Kidney epithelial cell (primary cell): ENCODE measurements around the gene ALDOA. TPM values are rescaled to one million over a fixed set of nuclear protein-coding genes. Genes with fewer than 3 reads are reported as not detected.

Experiments used
- DNase-seq: peaks from one replicate; pipeline ENCODE4 v3.0.0-alpha.2; 2010; ENCODE audit warnings: low read depth
- H3K27me3 ChIP-seq: 2 replicates; pipeline ENCODE4 v1.6.0; 2011; ENCODE audit warnings: low read length; ENCODE audit not compliant: control insufficient read depth, insufficient read depth
- H3K36me3 ChIP-seq: 2 replicates; pipeline ENCODE4 v1.5.1; 2011; ENCODE audit warnings: low read length; ENCODE audit not compliant: control insufficient read depth, insufficient read depth
- H3K4me3 ChIP-seq: 2 replicates; pipeline ENCODE4 v1.5.1; 2011; ENCODE audit warnings: low read depth, mild to moderate bottlenecking, control low read depth, low read length
- total RNA-seq: library from RNA; depleted of rRNA; stranded (reverse); fragments of >200 nt; gene quantifications from 2 replicates; pipeline ENCODE4 v1.2.3, GENCODE V29; 2015
- TF ChIP-seq, protein P1 (sequence below): IDR thresholded peaks from 2 replicates; pipeline ENCODE4 v1.5.1; 2011; ENCODE audit warnings: mild to moderate bottlenecking, moderate library complexity, low read length, control low read depth, inconsistent platforms; ENCODE audit not compliant: insufficient read depth, poor library complexity, severe bottlenecking

The ALDOA gene
- total RNA-seq, 1 donor from 2014 or later, result 826 TPM

DNA sequence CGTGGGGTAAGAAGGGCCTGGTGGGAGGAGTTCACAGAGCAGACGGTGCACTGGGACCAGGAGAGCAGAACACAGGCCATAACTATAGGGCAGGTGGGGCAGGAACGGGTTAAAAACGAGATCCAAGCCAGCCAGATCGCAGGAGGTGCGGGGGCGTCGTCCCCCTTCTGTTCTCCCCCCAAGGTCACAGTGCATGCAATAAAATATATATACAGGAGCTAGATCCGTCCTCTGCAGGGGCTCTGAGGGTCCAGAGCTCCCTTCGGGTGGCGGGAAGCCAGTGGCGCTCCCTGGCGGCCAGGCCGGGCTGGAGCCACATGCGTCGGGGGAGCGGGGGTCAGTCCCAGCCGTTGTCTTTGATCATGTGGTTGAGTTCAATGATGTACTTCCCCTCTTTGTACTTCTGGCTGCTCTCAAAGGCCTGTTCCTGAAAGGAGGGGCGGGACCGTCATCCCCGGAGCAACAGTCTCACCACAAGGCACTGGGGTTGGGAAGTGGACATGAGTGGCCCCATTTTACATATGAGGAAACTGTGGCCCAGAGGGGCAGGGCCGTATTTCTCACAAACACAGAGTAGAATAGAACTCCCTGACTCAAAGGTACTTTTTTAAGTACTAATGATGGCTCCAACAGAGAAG is 26.9 kb downstream of the ALDOA start:
- DNase-seq, result peak; percentile 16
- H3K4me3 ChIP-seq, result peak overlapping the region; percentile 47
- H3K27me3 ChIP-seq, result no peaks in the 10 kb centered on the region
- H3K36me3 ChIP-seq, result no peaks in the 10 kb centered on the region
- TF ChIP-seq, protein P1, sequence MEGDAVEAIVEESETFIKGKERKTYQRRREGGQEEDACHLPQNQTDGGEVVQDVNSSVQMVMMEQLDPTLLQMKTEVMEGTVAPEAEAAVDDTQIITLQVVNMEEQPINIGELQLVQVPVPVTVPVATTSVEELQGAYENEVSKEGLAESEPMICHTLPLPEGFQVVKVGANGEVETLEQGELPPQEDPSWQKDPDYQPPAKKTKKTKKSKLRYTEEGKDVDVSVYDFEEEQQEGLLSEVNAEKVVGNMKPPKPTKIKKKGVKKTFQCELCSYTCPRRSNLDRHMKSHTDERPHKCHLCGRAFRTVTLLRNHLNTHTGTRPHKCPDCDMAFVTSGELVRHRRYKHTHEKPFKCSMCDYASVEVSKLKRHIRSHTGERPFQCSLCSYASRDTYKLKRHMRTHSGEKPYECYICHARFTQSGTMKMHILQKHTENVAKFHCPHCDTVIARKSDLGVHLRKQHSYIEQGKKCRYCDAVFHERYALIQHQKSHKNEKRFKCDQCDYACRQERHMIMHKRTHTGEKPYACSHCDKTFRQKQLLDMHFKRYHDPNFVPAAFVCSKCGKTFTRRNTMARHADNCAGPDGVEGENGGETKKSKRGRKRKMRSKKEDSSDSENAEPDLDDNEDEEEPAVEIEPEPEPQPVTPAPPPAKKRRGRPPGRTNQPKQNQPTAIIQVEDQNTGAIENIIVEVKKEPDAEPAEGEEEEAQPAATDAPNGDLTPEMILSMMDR, result peak; percentile 82

DNA sequence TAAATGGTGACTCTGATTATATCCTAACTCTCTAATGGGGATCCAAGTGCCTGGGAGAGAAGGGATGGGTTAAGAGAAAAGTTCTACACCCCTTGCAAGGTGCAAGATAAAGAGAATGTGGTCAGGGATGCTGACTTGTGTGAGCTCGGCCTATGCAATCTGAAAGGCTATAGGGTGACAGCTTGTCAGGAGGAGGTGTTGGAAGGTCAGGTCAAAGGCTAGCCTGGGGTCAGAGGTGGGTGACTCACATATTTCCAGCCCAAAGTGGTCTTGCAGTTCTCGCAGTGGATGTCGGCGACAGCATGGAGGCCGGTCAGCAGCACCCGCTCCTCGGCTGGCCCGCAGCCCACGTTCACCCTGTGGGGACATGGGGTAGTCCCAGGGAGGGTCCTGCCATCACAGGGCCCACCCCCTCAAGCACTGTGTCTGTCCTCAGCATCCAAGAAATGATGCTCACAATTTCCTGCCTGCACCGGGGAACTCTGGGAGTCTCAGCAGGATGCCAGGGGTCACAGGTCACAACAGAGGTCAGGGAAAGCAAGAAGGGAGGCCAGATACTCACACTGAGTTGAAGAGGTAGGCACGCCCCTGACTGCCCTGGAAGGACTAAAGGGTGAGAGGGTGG is 29.1 kb downstream of the ALDOA start:
- TF ChIP-seq, protein P1, result no peak
- H3K36me3 ChIP-seq, result no peaks in the 10 kb centered on the region

DNA sequence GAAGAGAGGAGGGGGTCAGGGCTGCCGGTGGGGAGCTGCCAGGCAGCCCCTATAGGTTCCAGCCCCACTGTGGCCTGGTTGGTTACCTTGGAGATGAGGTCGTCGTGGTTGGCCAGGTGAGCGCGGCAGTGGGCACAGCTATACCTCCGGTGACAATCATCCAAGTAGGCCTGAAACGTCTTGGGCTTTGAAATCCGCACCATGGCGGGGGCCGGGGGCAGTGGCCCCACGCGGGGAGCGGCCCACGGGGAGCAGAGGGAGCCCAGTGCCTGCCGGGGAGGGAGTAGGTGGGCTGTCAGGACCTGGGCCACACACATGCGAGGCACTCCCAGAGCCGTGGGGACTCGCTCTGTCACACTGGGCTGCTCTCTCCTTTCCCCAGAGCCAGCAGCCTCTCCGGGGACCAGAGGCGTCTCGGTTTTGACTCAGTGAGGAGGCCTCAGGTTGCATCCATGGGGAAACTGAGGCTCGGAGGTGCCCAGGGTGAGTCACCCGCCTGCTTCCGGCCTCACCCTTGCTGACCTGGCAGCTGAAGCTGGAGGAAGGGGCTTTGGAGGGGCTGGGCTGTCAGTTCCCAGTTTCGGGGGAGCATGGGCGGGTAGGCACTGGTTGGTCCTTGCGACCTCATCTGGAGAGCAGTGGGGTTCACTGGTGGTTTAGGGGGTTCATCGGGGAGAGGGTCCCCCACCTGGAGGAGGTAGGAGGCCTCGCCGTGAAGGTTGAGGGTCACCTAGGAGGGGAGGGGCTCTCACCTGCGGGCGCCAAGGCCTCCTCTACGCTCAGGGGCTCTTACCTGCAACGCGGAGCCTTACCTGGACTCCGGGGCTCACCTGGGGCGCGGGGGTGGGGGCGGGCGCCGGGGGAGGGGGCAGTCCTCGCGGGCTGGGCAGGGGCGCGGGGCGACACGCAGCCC is 29.9 kb downstream of the ALDOA start:
- Histone ChIP-seq H3K36me3 (no peaks in the 10 kb centered on the region), H3K27me3 (no peaks in the 10 kb centered on the region), H3K4me3 (peak overlapping the region; percentile 40)
- DNase-seq, result no peak
- TF ChIP-seq, protein P1, result no peak

More for the DNA sequence above, 29.1 kb downstream of the ALDOA start:
- H3K27me3 ChIP-seq, result no peaks in the 10 kb centered on the region
- no peak overlapping the region for H3K4me3 ChIP-seq
- DNase-seq, result no peak

DNA sequence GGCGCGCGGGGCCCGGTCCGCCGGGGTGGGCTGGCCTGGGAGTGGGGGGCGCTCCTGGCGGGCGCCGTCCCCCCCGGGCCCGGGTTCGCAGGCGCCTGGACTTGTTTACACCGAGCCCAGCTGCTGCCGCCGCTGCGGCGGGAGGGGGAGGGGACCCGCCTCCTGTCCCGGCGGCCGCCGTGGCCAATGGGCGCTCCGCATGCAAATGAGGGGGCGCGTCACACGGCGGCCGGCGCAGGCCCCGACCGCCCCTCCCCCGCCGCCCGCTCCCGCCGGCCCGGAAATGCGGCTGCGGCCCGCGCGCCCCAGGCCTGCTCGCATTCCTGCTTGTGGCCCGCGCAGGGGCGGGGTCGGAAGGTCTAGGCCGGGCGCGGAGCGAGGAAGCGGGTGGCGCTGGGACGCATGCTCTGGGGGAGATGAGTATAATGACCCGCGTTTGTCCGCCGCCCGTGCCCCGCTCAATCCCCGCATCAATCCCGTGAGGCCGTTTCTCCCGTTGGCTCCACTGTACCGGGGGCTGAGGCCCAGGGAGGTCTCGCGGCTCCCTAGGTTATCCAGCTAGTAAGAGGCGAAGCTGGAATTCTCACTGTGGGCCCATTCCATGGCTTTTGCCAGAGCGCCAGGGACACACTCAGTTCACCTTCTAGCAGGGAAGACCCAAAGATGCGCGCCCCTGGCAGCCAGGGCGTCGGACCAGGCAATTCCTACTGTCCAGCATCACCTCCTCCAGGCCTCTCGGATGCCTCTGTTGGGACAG is 30.7 kb downstream of the ALDOA start, which contains the start of gene YPEL3:
Gene YPEL3 (minus strand): TSS at position 109 of the 757 bp plus-strand sequence. CDS start 731 bp downstream, outside the sequence.
- Histone ChIP-seq H3K27me3 (no peaks in the 10 kb centered on the region), H3K36me3 (no peaks in the 10 kb centered on the region), H3K4me3 (peak within 1 kb of the TSS; percentile 40)
- TF ChIP-seq, protein P1, result no peak
- DNase-seq, result peak; percentile 55

DNA sequence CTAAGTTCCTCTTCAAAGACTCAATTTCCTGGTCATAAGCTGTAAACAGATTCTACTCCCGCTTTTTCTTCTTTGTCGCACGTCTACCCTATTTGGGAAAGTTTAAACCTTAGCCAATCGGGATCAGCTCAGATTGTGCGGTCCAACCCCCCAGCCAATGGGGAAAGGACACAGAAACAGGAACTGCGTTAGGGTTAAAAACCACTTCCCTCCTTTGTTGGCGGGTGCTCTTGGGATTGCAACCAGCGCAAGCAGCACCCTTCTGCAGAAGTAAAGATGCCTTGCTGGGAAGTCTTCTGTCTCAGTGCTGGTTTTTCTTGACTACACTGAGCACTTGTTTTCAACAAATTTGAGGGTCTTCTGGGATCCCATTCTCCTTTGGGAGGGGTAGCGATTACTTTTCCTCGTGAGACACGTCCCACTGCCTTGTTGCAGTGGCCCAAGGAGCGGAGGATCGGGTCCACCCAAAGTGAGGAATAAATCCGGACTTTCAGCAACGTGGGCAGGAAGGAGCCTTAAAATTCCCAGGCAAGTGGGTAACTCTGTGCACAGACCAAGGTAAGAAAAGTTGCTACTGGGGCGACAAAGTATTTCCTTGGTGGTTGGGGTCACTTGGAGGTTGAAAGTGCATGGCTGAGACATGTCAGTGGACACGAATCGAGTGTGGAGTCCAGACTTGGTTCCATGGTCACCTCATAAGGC is 31.5 kb downstream of the ALDOA start:
- DNase-seq, result no peak
- TF ChIP-seq, protein P1, result no peak
- Histone ChIP-seq H3K27me3 (no peaks in the 10 kb centered on the region), H3K36me3 (no peaks in the 10 kb centered on the region), H3K4me3 (no peak overlapping the region)
